Activated naive CD8-positive, alpha-beta T cell treated with anti-CD3 and anti-CD28 coated beads, Interleukin-2, amount 10 ng/mL, durations not matched to agents 7 days and 5 days (primary cell): ENCODE measurements around the gene BCL2. TPM values are rescaled to one million over a fixed set of nuclear protein-coding genes. Genes with fewer than 3 reads are reported as not detected.

ENCODE experiments used
- ATAC-seq: fragments of 150-1000 bp; cut with Tn5 transposase; one replicate; pipeline ENCODE4 v1.10.0; 2021; ENCODE audit warnings: low read depth, moderate library complexity
- POLR2A ChIA-PET: fragments of 350-600 bp; sonication (Branson Sonifier 250); formaldehyde crosslinking; loops from one replicate; lab custom pipeline; 2021; ENCODE audit warnings: antibody characterized with exemption; lab: Charles Lee
- DNase-seq: peaks from one replicate; pipeline ENCODE4 v3.0.0; 2021
- H3K27ac Mint-ChIP-seq: one replicate; pipeline ENCODE4 v1.8.0; 2022; ENCODE audit warnings: mild to moderate bottlenecking, mixed read lengths
- H3K27me3 Mint-ChIP-seq: one replicate; pipeline ENCODE4 v1.8.0; 2022; ENCODE audit warnings: mild to moderate bottlenecking, moderate library complexity, mixed read lengths
- H3K36me3 Mint-ChIP-seq: one replicate; pipeline ENCODE4 v1.8.0; 2021; ENCODE audit warnings: mild to moderate bottlenecking, mixed read lengths
- H3K4me1 Mint-ChIP-seq: one replicate; pipeline ENCODE4 v1.8.0; 2021; ENCODE audit warnings: mixed read lengths
- H3K4me3 Mint-ChIP-seq: one replicate; pipeline ENCODE4 v1.8.0; 2022; ENCODE audit warnings: mild to moderate bottlenecking, moderate library complexity, mixed read lengths
- H3K9me3 Mint-ChIP-seq: one replicate; pipeline ENCODE4 v1.8.0; 2021; ENCODE audit warnings: mixed read lengths
- total RNA-seq, 2 experiments: library from RNA; stranded (reverse); gene quantifications; one replicate each; pipeline ENCODE4 v1.2.3, GENCODE V29; 2021

Gene BCL2
- total RNA-seq, 2 experiments from 2014 or later = 121 to 128 TPM

- peaks cover 23% of the 10 kb centered on the region for H3K27me3 Mint-ChIP-seq
- no peak for DNase-seq
- no peak overlapping the region for H3K4me3 Mint-ChIP-seq
- POLR2A ChIA-PET = interaction anchor here (0.7 to 1.4 kb wide), 4 partner anchors 59 to 204 kb away, joined by 3 to 4 read pairs (median 3); no protein-coding TSS in a partner anchor
- H3K36me3 Mint-ChIP-seq = peaks cover 17% of the 10 kb centered on the region
- H3K9me3 Mint-ChIP-seq = no peaks in the 10 kb centered on the region
- peak; percentile 50 for ATAC-seq
- H3K27ac Mint-ChIP-seq = no peak overlapping the region
- peaks cover 4% of the 10 kb centered on the region for H3K4me1 Mint-ChIP-seq
These were observed 199.9 kb downstream of the BCL2 start for GRCh38 chr18:63119647-63120046.

GRCh38 chr18:63113899-63114565 lies 205.5 kb downstream of the BCL2 start:
- H3K27ac Mint-ChIP-seq = no peak overlapping the region
- peaks cover 18% of the 10 kb centered on the region for H3K36me3 Mint-ChIP-seq
- peaks cover 22% of the 10 kb centered on the region for H3K27me3 Mint-ChIP-seq
- peak; percentile 51 for ATAC-seq
- H3K4me3 Mint-ChIP-seq = no peak overlapping the region
- DNase-seq = no peak
- POLR2A ChIA-PET = no interaction called here
- H3K4me1 Mint-ChIP-seq = peaks cover 17% of the 10 kb centered on the region
- peaks cover 13% of the 10 kb centered on the region for H3K9me3 Mint-ChIP-seq

- H3K4me3 Mint-ChIP-seq = no peak overlapping the region
- no peak for ATAC-seq
- peaks cover 18% of the 10 kb centered on the region for H3K36me3 Mint-ChIP-seq
- no peak for DNase-seq
- peaks cover 18% of the 10 kb centered on the region for H3K27me3 Mint-ChIP-seq
- H3K9me3 Mint-ChIP-seq = peaks cover 13% of the 10 kb centered on the region
- peaks cover 17% of the 10 kb centered on the region for H3K4me1 Mint-ChIP-seq
- no peak overlapping the region for H3K27ac Mint-ChIP-seq
- POLR2A ChIA-PET = interaction anchor here (1.4 kb wide), 1 partner anchor 26 kb away, joined by 4 read pairs; no protein-coding TSS in a partner anchor
These were observed 206.9 kb downstream of the BCL2 start for GRCh38 chr18:63112706-63113105.

GRCh38 chr18:63111671-63112402 lies 207.7 kb downstream of the BCL2 start:
- no peak for DNase-seq
- Mint-ChIP-seq H3K36me3 (peaks cover 18% of the 10 kb centered on the region), H3K27ac (no peak overlapping the region), H3K4me3 (no peak overlapping the region), H3K27me3 (peaks cover 10% of the 10 kb centered on the region), H3K9me3 (peaks cover 13% of the 10 kb centered on the region), H3K4me1 (peaks cover 23% of the 10 kb centered on the region)
- POLR2A ChIA-PET = interaction anchor here (0.9 to 1.4 kb wide), 2 partner anchors 10 to 27 kb away, joined by 3 to 4 read pairs; no protein-coding TSS in a partner anchor
- peak; percentile 43 for ATAC-seq

- peaks cover 31% of the 10 kb centered on the region for H3K4me1 Mint-ChIP-seq
- peaks cover 16% of the 10 kb centered on the region for H3K9me3 Mint-ChIP-seq
- POLR2A ChIA-PET = no interaction called here
- H3K27ac Mint-ChIP-seq = no peak overlapping the region
- no peak overlapping the region for H3K4me3 Mint-ChIP-seq
- DNase-seq (no peak), ATAC-seq (no peak)
- peaks cover 22% of the 10 kb centered on the region for H3K36me3 Mint-ChIP-seq
- H3K27me3 Mint-ChIP-seq = peaks cover 2% of the 10 kb centered on the region
These were observed 209.8 kb downstream of the BCL2 start for GRCh38 chr18:63109802-63110201.

GRCh38 chr18:63109022-63109421 lies 210.5 kb downstream of the BCL2 start:
- peaks cover 22% of the 10 kb centered on the region for H3K36me3 Mint-ChIP-seq
- POLR2A ChIA-PET = no interaction called here
- H3K4me1 Mint-ChIP-seq = peaks cover 26% of the 10 kb centered on the region
- no peak overlapping the region for H3K27ac Mint-ChIP-seq
- H3K4me3 Mint-ChIP-seq = no peak overlapping the region
- H3K27me3 Mint-ChIP-seq = peaks cover 2% of the 10 kb centered on the region
- peaks cover 17% of the 10 kb centered on the region for H3K9me3 Mint-ChIP-seq
- DNase-seq (no peak), ATAC-seq (no peak)

GRCh38 chr18:63107931-63108330 lies 211.6 kb downstream of the BCL2 start:
- ATAC-seq = no peak
- POLR2A ChIA-PET = no interaction called here
- no peak overlapping the region for H3K4me3 Mint-ChIP-seq
- no peak overlapping the region for H3K27ac Mint-ChIP-seq
- peaks cover 2% of the 10 kb centered on the region for H3K27me3 Mint-ChIP-seq
- peaks cover 26% of the 10 kb centered on the region for H3K9me3 Mint-ChIP-seq
- H3K4me1 Mint-ChIP-seq = peaks cover 29% of the 10 kb centered on the region
- H3K36me3 Mint-ChIP-seq = peaks cover 30% of the 10 kb centered on the region
- no peak for DNase-seq

GRCh38 chr18:63107171-63107845 lies 212.3 kb downstream of the BCL2 start:
- POLR2A ChIA-PET = interaction anchor here (1.0 kb wide), 1 partner anchor 11 kb away, joined by 3 read pairs; no protein-coding TSS in a partner anchor
- no peak for ATAC-seq
- no peak for DNase-seq
- H3K27me3 Mint-ChIP-seq = peaks cover 2% of the 10 kb centered on the region
- H3K4me3 Mint-ChIP-seq = no peak overlapping the region
- H3K4me1 Mint-ChIP-seq = peaks cover 30% of the 10 kb centered on the region
- peaks cover 25% of the 10 kb centered on the region for H3K36me3 Mint-ChIP-seq
- no peak overlapping the region for H3K27ac Mint-ChIP-seq
- H3K9me3 Mint-ChIP-seq = peaks cover 23% of the 10 kb centered on the region

- H3K4me3 Mint-ChIP-seq = peak overlapping the region; percentile 65
These were observed 212.8 kb downstream of the BCL2 start for GRCh38 chr18:63106727-63107126.

GRCh38 chr18:63105636-63106316 lies 213.8 kb downstream of the BCL2 start:
- Mint-ChIP-seq H3K27me3 (peaks cover 3% of the 10 kb centered on the region), H3K9me3 (peaks cover 15% of the 10 kb centered on the region), H3K36me3 (peaks cover 17% of the 10 kb centered on the region), H3K4me1 (peaks cover 30% of the 10 kb centered on the region), H3K4me3 (no peak overlapping the region), H3K27ac (no peak overlapping the region)
- ATAC-seq = no peak
- POLR2A ChIA-PET = no interaction called here
- DNase-seq = no peak

More at GRCh38 chr18:63106727-63107126, 212.8 kb downstream of the BCL2 start:
- peak overlapping the region; percentile 63 for H3K27ac Mint-ChIP-seq
- H3K4me1 Mint-ChIP-seq = peaks cover 29% of the 10 kb centered on the region
- ATAC-seq (peak; percentile 20), DNase-seq (no peak)
- peaks cover 19% of the 10 kb centered on the region for H3K36me3 Mint-ChIP-seq
- peaks cover 5% of the 10 kb centered on the region for H3K27me3 Mint-ChIP-seq
- POLR2A ChIA-PET = interaction anchor here (1.0 kb wide), 1 partner anchor 11 kb away, joined by 3 read pairs; no protein-coding TSS in a partner anchor
- H3K9me3 Mint-ChIP-seq = peaks cover 18% of the 10 kb centered on the region

- H3K36me3 Mint-ChIP-seq = peaks cover 12% of the 10 kb centered on the region
- H3K27me3 Mint-ChIP-seq = peaks cover 3% of the 10 kb centered on the region
- DNase-seq (no peak), ATAC-seq (no peak)
- peak overlapping the region; percentile 2 for H3K27ac Mint-ChIP-seq
- POLR2A ChIA-PET = no interaction called here
- H3K9me3 Mint-ChIP-seq = peaks cover 13% of the 10 kb centered on the region
- H3K4me3 Mint-ChIP-seq = no peak overlapping the region
- peaks cover 38% of the 10 kb centered on the region for H3K4me1 Mint-ChIP-seq
These were observed 214.7 kb downstream of the BCL2 start for GRCh38 chr18:63104868-63105267.

- H3K27ac Mint-ChIP-seq = peak overlapping the region; percentile 83
- ATAC-seq (no peak), DNase-seq (no peak)
- POLR2A ChIA-PET = interaction anchor here (1.6 kb wide), 1 partner anchor 263 kb away, joined by 5 read pairs; no protein-coding TSS in a partner anchor
- peaks cover 3% of the 10 kb centered on the region for H3K27me3 Mint-ChIP-seq
- peaks cover 15% of the 10 kb centered on the region for H3K36me3 Mint-ChIP-seq
- peak overlapping the region; percentile 4 for H3K4me3 Mint-ChIP-seq
- peaks cover 13% of the 10 kb centered on the region for H3K9me3 Mint-ChIP-seq
- H3K4me1 Mint-ChIP-seq = peaks cover 53% of the 10 kb centered on the region
These were observed 216.4 kb downstream of the BCL2 start for GRCh38 chr18:63102941-63103744.
